ENCODE data around the gene KLF7.

The KLF7 gene

GRCh38 chr2:207088276-207088675 is 77.5 kb downstream of the KLF7 start:
- DNase-seq = peak; percentile 75

- no peak for DNase-seq
These were observed 78.5 kb downstream of the KLF7 start for GRCh38 chr2:207087046-207087902.

- no peak for DNase-seq
These were observed 79.6 kb downstream of the KLF7 start for GRCh38 chr2:207086136-207086535.

DNA sequence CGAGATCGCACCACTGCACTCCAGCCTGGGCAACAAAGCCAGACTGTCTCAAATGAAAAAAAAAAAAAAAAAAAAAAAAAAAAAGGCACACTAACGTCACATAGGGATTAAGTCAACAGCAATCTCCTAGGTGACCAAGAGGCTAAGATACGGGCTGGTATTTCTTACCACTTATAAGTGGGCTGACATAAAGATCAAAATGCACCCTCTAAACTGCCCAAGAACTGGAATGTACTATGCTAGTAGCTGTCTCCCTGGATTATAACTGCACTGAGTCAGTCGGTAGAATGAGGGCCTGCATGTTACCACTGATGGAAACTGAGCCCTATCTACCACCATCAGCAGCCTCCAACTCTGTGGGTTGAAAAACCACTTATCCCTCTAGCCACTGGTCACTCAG is 80.6 kb downstream of the KLF7 start:
- no peak for DNase-seq

- no peak for DNase-seq
These were observed 82.2 kb downstream of the KLF7 start for GRCh38 chr2:207083361-207084110.

DNA sequence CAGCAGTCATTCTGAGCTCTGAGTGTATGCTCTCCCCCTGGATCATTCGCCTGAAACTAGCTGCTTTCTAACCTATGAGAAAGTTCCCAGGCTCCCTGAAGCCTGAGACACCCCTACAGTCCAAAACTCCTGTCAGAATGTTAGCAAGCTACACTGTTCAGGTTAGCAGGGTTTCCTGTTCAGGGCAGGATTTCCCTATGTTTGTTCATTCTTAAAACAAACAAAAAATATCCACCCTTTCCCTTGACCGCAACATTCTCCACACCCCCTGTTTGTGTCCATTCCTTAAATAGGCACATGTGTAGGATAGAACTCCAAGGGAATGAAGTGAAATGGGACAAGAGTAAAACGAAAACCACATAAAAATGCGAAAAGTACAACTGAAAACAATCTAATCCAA is 83.1 kb downstream of the KLF7 start:
- DNase-seq = no peak

GRCh38 chr2:207078186-207078798 is 87.5 kb downstream of the KLF7 start:
- no peak for DNase-seq

DNA sequence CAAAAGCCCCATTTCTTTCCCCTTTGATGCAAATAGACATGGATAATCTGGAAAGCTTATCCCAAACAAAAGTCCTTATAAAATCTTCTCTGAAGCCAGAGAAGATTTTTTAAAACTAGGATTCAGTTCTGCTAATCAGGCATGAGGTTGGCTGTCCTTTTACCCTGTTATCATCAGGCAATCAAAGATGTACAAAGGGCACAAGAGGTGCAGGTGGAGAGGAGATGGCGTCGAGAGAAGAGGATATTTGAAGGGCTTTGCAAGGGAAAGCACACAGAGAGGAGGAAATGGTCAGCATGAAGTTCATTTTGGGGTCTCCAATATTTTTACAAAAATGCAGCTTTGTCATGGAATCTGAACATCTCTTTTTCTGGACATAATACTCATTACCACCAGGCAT is 88.5 kb downstream of the KLF7 start:
- no peak for DNase-seq

DNA sequence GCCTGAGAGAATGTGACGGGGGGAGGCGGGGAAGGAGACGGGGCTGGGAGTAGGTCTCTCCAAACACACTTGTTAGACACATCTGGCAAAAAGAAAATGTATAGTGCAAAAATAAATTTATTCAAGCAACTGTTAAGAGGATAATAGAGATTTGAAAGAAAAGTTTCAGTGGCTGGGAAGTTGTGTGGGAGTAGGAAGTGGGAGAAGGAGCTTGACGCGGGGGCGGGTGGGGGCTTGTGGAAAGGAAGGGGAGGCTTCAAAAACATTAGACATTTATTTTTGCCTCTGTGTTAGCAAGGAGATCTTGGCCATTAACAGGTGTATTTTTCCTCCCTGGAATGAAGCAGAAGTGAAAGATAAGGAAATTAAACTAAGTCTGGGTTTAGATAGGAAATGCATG is 90.3 kb downstream of the KLF7 start:
- no peak for DNase-seq

DNA sequence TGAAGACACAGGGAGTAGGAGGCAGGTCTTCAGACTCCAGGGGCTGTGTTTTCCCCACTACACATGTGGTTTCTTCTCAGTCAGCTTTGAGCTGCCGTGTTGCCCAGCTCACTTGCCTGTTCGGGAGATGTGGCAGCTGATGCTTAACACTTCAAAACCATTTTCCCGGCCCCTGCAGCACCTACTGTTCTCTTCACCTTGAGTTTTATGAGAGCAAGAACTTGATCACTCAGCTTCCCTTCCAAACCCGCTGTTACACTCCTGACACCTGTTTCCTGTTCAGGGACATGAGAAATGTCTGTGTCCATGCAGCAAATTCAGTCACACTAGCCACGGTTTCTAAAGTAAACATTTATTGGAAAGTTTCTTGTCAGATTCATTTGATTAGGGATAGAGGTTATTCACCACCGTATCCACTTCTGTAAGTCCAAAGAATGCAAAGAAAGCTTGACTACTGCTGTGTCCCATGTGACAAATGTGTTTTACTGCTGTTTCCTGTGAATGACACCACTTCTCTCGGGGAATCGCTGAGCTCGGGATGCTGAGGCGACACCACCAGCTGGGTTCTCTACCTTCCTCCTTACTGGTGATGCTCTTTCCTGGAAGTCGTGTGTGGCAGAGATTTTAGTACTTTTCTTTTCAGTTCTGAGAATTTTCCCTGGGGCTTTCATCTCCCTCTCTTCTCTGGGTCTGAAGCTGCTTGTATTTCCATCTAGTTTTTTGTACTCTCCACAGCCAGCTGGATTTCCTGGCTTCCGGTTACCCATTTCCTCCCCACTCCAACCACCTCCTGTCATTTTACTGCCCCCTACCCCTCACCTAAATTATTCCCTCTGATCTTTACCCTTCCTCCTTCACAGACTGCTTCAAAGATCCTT is 91.7 kb downstream of the KLF7 start:
- no peak for DNase-seq

DNA sequence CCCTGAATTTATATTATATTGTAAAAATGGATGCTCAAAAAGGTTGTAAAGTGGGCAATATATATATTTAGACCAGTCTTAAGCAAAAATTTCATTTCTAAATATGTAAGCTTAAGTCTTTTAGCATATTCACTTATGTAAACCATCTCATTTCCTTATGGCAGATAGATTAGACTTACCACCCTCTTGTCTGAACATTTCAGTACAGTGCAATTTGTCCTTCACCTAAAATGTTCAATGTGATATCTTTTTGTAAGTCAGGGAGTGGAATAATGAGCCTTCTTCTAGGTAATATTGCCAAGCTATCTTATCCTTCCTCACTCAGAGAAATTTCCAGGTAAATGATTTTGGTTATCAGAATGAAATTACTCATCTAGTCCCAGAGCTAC is 92.3 kb downstream of the KLF7 start:
- no peak for DNase-seq

- DNase-seq = no peak
These were observed 93.2 kb downstream of the KLF7 start for GRCh38 chr2:207072571-207072970.

DNA sequence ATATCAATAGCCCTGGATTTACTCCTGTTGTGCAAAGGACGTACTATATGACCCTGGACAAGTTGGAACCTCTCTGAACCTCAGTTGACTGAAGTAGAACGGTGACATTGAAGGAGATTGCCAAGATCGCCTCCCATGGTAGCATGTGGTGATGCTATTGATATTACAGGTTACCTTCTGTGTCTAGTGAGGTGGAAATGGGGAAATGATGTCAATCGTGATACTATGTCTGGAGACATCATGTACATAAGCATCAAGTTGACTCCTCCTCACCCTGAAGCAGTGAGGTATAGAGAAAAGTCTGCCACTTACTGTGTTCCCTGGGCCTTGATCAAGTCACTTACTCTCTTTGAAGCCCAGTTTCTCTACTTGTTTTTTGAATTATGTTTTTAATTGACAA is 93.9 kb downstream of the KLF7 start:
- DNase-seq = no peak

DNA sequence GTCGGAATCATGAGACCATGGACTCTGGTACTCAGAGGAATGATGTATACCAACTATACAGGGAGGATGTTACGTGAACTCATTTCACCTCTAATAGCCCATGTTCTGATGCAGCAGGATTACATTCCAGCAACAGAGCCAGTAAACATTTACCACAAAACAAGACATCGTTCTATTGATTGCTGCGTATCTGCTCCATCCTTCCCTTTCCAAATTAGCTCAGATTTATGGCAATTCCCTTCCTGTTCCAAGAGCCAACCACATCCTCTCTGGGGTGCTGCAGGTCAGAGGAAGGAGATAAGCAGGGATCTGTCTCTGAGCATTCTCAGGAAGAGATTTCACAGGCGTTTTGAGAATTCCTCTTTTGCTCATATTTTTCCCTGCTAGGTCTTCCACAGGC is 98.3 kb downstream of the KLF7 start:
- no peak for DNase-seq

GRCh38 chr2:207066791-207067460 is 98.8 kb downstream of the KLF7 start:
- no peak for DNase-seq

GRCh38 chr2:207066166-207066565 is 99.6 kb downstream of the KLF7 start:
- no peak for DNase-seq

- no peak for DNase-seq
These were observed 101.5 kb downstream of the KLF7 start for GRCh38 chr2:207064128-207064690.

DNA sequence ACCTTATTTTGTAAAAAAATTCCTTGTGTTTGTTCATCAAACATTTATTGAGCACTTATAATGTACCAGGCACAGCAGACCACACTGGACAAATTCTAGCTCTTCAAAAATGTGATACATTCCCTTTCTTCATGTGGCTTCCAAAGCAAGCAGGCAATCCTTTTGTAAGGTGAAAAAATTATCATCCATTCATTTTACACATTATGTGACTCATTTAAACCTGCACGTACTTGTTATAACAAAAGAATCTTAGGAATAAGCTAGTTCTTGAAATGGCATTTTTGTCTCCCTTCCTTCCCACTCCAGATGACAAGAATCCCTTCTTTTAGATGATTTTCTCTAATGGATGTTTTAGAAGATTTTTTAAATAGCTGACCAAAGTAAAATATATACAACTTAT is 104.6 kb downstream of the KLF7 start:
- no peak for DNase-seq

DNA sequence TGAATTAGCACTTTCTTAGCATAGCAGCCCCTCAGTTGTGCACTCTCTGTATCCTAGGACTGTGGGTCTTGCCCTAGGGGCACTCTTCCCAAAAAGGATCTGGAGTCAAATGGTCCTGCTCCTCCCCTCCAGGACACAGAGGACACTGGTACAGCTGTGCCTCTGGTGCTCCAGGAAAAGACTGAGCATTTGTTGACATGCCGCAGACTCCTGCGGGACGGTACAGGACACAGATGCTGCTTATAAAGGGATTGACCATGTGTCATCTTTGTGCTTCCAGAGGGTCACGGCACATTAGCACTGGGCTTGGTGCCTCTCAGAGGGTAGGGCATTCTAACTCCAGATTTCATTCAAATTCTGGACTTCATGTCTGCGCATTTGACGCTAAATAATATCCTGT is 110.5 kb downstream of the KLF7 start:
- no peak for DNase-seq

GRCh38 chr2:207054521-207054920 is 111.2 kb downstream of the KLF7 start:
- no peak for DNase-seq

- no peak for DNase-seq
These were observed 114.3 kb downstream of the KLF7 start for GRCh38 chr2:207051385-207051965.

DNA sequence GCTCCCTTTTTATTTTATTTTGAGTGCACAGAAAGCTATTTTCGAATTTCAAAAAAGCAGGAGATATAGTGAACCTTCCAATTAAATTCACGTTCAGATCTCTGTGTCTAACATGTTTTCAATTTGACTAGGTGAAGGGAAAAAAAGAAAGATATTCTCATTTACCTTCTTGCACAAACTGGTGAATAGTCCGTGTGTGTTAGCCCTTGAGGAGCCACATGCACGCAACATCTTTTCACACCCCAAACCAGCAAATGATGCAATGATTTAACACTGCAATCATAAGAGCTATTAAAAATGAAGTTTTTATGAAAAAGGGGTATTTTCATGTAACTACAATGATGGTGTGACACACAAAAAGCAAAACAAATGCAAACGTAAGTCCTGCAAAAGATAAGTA is 116.6 kb downstream of the KLF7 start:
- DNase-seq = no peak
